Progenitor cell of endocrine pancreas (in vitro differentiated cells): ENCODE results near the gene DNAH17. TPM values are rescaled to one million over a fixed set of nuclear protein-coding genes. Genes with fewer than 3 reads are reported as not detected.

Experiments used
- DNase-seq: peaks from one replicate; pipeline ENCODE4 v3.0.0; 2021; ENCODE audit warnings: low spot score; ENCODE audit not compliant: unreplicated experiment
- H3K27ac Mint-ChIP-seq: 2 replicates; pipeline ENCODE4 v1.8.0; 2021; ENCODE audit warnings: mild to moderate bottlenecking, moderate library complexity, mixed read lengths
- H3K27me3 Mint-ChIP-seq: 2 replicates; pipeline ENCODE4 v1.8.0; 2021; ENCODE audit warnings: mixed read lengths
- H3K36me3 Mint-ChIP-seq: 2 replicates; pipeline ENCODE4 v1.8.0; 2022; ENCODE audit warnings: mixed read lengths; ENCODE audit not compliant: insufficient read depth
- H3K4me1 Mint-ChIP-seq: 2 replicates; pipeline ENCODE4 v1.8.0; 2021; ENCODE audit warnings: low read depth, mixed read lengths
- H3K4me3 Mint-ChIP-seq: 2 replicates; pipeline ENCODE4 v1.8.0; 2021; ENCODE audit warnings: low read depth, mild to moderate bottlenecking, moderate library complexity, mixed read lengths
- H3K9me3 Mint-ChIP-seq: 2 replicates; pipeline ENCODE4 v1.8.0; 2021; ENCODE audit warnings: low read depth, mixed read lengths
- CTCF ChIP-seq: fragments of 200-600 bp; sonication (generic); IDR thresholded peaks from one replicate; pipeline ENCODE4 v1.5.0; 2021; ENCODE audit warnings: antibody characterized with exemption, mild to moderate bottlenecking; ENCODE audit not compliant: unreplicated experiment
- total RNA-seq: library from RNA; stranded (reverse); gene quantifications from 2 replicates; pipeline ENCODE4 v1.2.1, GENCODE V29; 2021

Gene DNAH17
- total RNA-seq, 1 donor from 2014 or later = not detected

- no peaks in the 10 kb centered on the region for H3K9me3 Mint-ChIP-seq
- TF ChIP-seq CTCF = no peak
- peaks cover 30% of the 10 kb centered on the region for H3K36me3 Mint-ChIP-seq
- no peak overlapping the region for H3K27ac Mint-ChIP-seq
- H3K27me3 Mint-ChIP-seq = no peaks in the 10 kb centered on the region
- H3K4me1 Mint-ChIP-seq = no peaks in the 10 kb centered on the region
- no peak overlapping the region for H3K4me3 Mint-ChIP-seq
- DNase-seq = no peak
These were observed 175.9 kb downstream of the DNAH17 start for GRCh38 chr17:78401246-78401645.

- no peaks in the 10 kb centered on the region for H3K4me1 Mint-ChIP-seq
- H3K9me3 Mint-ChIP-seq = no peaks in the 10 kb centered on the region
- no peak overlapping the region for H3K4me3 Mint-ChIP-seq
- H3K36me3 Mint-ChIP-seq = peaks cover 30% of the 10 kb centered on the region
- TF ChIP-seq CTCF = no peak
- no peak overlapping the region for H3K27ac Mint-ChIP-seq
- DNase-seq = no peak
- no peaks in the 10 kb centered on the region for H3K27me3 Mint-ChIP-seq
These were observed 176.5 kb downstream of the DNAH17 start for GRCh38 chr17:78400581-78401240.

GRCh38 chr17:78399693-78400144 is 177.5 kb downstream of the DNAH17 start:
- Mint-ChIP-seq H3K27me3 (no peaks in the 10 kb centered on the region), H3K4me3 (no peak overlapping the region), H3K27ac (no peak overlapping the region), H3K9me3 (no peaks in the 10 kb centered on the region), H3K4me1 (peaks cover 3% of the 10 kb centered on the region), H3K36me3 (peaks cover 27% of the 10 kb centered on the region)
- no peak for TF ChIP-seq CTCF
- DNase-seq = no peak

GRCh38 chr17:78399028-78399692 is 178.0 kb downstream of the DNAH17 start:
- DNase-seq = no peak
- Mint-ChIP-seq H3K4me1 (peaks cover 6% of the 10 kb centered on the region), H3K4me3 (no peak overlapping the region), H3K36me3 (peaks cover 28% of the 10 kb centered on the region), H3K9me3 (no peaks in the 10 kb centered on the region), H3K27ac (no peak overlapping the region), H3K27me3 (no peaks in the 10 kb centered on the region)
- no peak for TF ChIP-seq CTCF

- Mint-ChIP-seq H3K27ac (no peak overlapping the region), H3K4me1 (peaks cover 11% of the 10 kb centered on the region), H3K4me3 (no peak overlapping the region), H3K9me3 (no peaks in the 10 kb centered on the region), H3K27me3 (no peaks in the 10 kb centered on the region), H3K36me3 (peaks cover 30% of the 10 kb centered on the region)
- DNase-seq = no peak
- TF ChIP-seq CTCF = no peak
These were observed 178.8 kb downstream of the DNAH17 start for GRCh38 chr17:78398390-78398789.
